ENCODE results near the gene ZNF675. TPM values are rescaled to one million over a fixed set of nuclear protein-coding genes. Genes with fewer than 3 reads are reported as not detected.
"Not testable (repeated sequence)": the region's sequence is repeated elsewhere in the genome, so short reads cannot be mapped to it uniquely, and the experiment has no call there.

The ZNF675 gene
- 1 to 10 TPM; 2.0 to 5.7 (median 3.1) TPM for total RNA-seq
- polyA plus RNA-seq = 1 to 10 TPM; 1.7 to 3.3 TPM

GRCh38 chr19:23686621-23687423, at the start of gene ZNF675:
Gene ZNF675 (minus strand): TSS chr19:23687212. CDS start chr19:23687033, 179 bp downstream.
- intact Hi-C loops (cut with DNase I) = no loop called here

GRCh38 chr19:23730729-23731465, 43.9 kb upstream of the ZNF675 start:
- H3K9me3 ChIP-seq; H3K36me3 ChIP-seq; H3K4me3 ChIP-seq; H3K4me1 ChIP-seq; intact Hi-C loops (cut with DNase I); H3K27ac ChIP-seq; H3K27me3 ChIP-seq; FAIRE-seq; ATAC-seq; DNase-seq: not testable (repeated sequence)
- 71 to 79% methylated on average over 6 of the region's 6 CpGs for WGBS, 2 donors

More at GRCh38 chr19:23686621-23687423, at the start of gene ZNF675:
- Histone ChIP-seq H3K4me3 (peak within 1 kb of the TSS; percentile 47 to 71 (median 55)), H3K27ac (peak within 1 kb of the TSS; percentile 67 to 84 (median 71)), H3K4me1 (peaks cover 0 to 2% (median 0%) of the 10 kb centered on the region in 3 donors), H3K27me3 (no peaks in the 10 kb centered on the region), H3K9me3 (no peaks in the 10 kb centered on the region), H3K36me3 (no peaks in the 10 kb centered on the region)
- 0 to 1% methylated on average over 30 to 33 of the region's 33 CpGs for WGBS, 2 donors
- peak; percentile 95 to 98 (median 97) for ATAC-seq
- peak; percentile 83 to 94 (median 88) for DNase-seq
- TF ChIP-seq CTCF (IDR thresholded peaks at IDR 0.05) = no peak
- FAIRE-seq = peak; percentile 41

- H3K27me3 ChIP-seq; H3K4me1 ChIP-seq; intact Hi-C loops (cut with DNase I); H3K36me3 ChIP-seq; H3K9me3 ChIP-seq; H3K27ac ChIP-seq; H3K4me3 ChIP-seq; DNase-seq; ATAC-seq; FAIRE-seq: not testable (repeated sequence)
- WGBS, 2 donors = 3 to 11% methylated on average over 2 to 3 of the region's 6 CpGs
These were observed 37.1 kb upstream of the ZNF675 start for GRCh38 chr19:23724161-23724560.

GRCh38 chr19:23718802-23719201, 31.8 kb upstream of the ZNF675 start:
- no peak for TF ChIP-seq CTCF (IDR thresholded peaks at IDR 0.05)
- no peak overlapping the region for H3K27ac ChIP-seq
- intact Hi-C loops (cut with DNase I) = no loop called here
- ATAC-seq (no peak), DNase-seq (no peak), FAIRE-seq (no peak)
- H3K4me3 ChIP-seq = no peak overlapping the region
- no peaks in the 10 kb centered on the region for H3K4me1 ChIP-seq
- 9% methylated on average over 12 of the region's 12 CpGs for WGBS, 2 donors
- H3K27me3 ChIP-seq = no peaks in the 10 kb centered on the region
- H3K9me3 ChIP-seq = no peaks in the 10 kb centered on the region
- H3K36me3 ChIP-seq = no peaks in the 10 kb centered on the region

- Histone ChIP-seq H3K27ac (no peak overlapping the region), H3K4me1 (no peaks in the 10 kb centered on the region), H3K27me3 (no peaks in the 10 kb centered on the region), H3K9me3 (no peaks in the 10 kb centered on the region), H3K4me3 (no peak overlapping the region), H3K36me3 (no peaks in the 10 kb centered on the region)
- DNase-seq (no peak), ATAC-seq (no peak), FAIRE-seq (no peak)
- no peak for TF ChIP-seq CTCF (IDR thresholded peaks at IDR 0.05)
- intact Hi-C loops (cut with DNase I) = no loop called here
These were observed 29.8 kb upstream of the ZNF675 start for GRCh38 chr19:23716792-23717191.
